ENCODE results near the gene MEGF10.

Gene MEGF10

GRCh38 chr5:127446626-127447025, 156.0 kb downstream of the MEGF10 start:
- no peak for TF ChIP-seq CTCF (IDR thresholded peaks at IDR 0.05)
- H3K4me1 ChIP-seq (ENCODE audit: control insufficient read depth in 1 of 2, insufficient read depth in 1 of 2, low read depth in 1 of 2, low read length in 1 of 2) = no peaks in the 10 kb centered on the region
- no peak overlapping the region for H3K27ac ChIP-seq
- no peak overlapping the region for H3K4me3 ChIP-seq (ENCODE audit: low read depth in 1 of 2, low read length in 1 of 2)
- no peaks in the 10 kb centered on the region for H3K27me3 ChIP-seq
- H3K36me3 ChIP-seq = no peaks in the 10 kb centered on the region
- no peaks in the 10 kb centered on the region for H3K9me3 ChIP-seq

- no peak overlapping the region for H3K4me3 ChIP-seq (ENCODE audit: low read depth in 1 of 2, low read length in 1 of 2)
- TF ChIP-seq CTCF (IDR thresholded peaks at IDR 0.05) = no peak
- H3K36me3 ChIP-seq = no peaks in the 10 kb centered on the region
- no peaks in the 10 kb centered on the region for H3K9me3 ChIP-seq
- H3K4me1 ChIP-seq (ENCODE audit: control insufficient read depth in 1 of 2, insufficient read depth in 1 of 2, low read depth in 1 of 2, low read length in 1 of 2) = no peaks in the 10 kb centered on the region
- no peaks in the 10 kb centered on the region for H3K27me3 ChIP-seq
- H3K27ac ChIP-seq = no peak overlapping the region
Measured at GRCh38 chr5:127447827-127448226, 157.2 kb downstream of the MEGF10 start.

GRCh38 chr5:127450046-127450445, 159.4 kb downstream of the MEGF10 start:
- H3K4me3 ChIP-seq (ENCODE audit: low read depth in 1 of 2, low read length in 1 of 2) = no peak overlapping the region
- no peaks in the 10 kb centered on the region for H3K9me3 ChIP-seq
- TF ChIP-seq CTCF (IDR thresholded peaks at IDR 0.05) = no peak
- H3K27ac ChIP-seq = no peak overlapping the region
- H3K4me1 ChIP-seq (ENCODE audit: control insufficient read depth in 1 of 2, insufficient read depth in 1 of 2, low read depth in 1 of 2, low read length in 1 of 2) = no peaks in the 10 kb centered on the region
- H3K36me3 ChIP-seq = no peaks in the 10 kb centered on the region
- H3K27me3 ChIP-seq = no peaks in the 10 kb centered on the region

GRCh38 chr5:127451096-127451495, 160.5 kb downstream of the MEGF10 start:
- TF ChIP-seq CTCF (IDR thresholded peaks at IDR 0.05) = no peak
- H3K4me1 ChIP-seq (ENCODE audit: control insufficient read depth in 1 of 2, insufficient read depth in 1 of 2, low read depth in 1 of 2, low read length in 1 of 2) = no peaks in the 10 kb centered on the region
- no peaks in the 10 kb centered on the region for H3K36me3 ChIP-seq
- no peak overlapping the region for H3K27ac ChIP-seq
- H3K4me3 ChIP-seq (ENCODE audit: low read depth in 1 of 2, low read length in 1 of 2) = no peak overlapping the region
- no peaks in the 10 kb centered on the region for H3K27me3 ChIP-seq
- no peaks in the 10 kb centered on the region for H3K9me3 ChIP-seq

GRCh38 chr5:127452626-127453025, 162.0 kb downstream of the MEGF10 start:
- H3K9me3 ChIP-seq = no peaks in the 10 kb centered on the region
- TF ChIP-seq CTCF (IDR thresholded peaks at IDR 0.05) = no peak
- H3K36me3 ChIP-seq = no peaks in the 10 kb centered on the region
- no peaks in the 10 kb centered on the region for H3K4me1 ChIP-seq (ENCODE audit: control insufficient read depth in 1 of 2, insufficient read depth in 1 of 2, low read depth in 1 of 2, low read length in 1 of 2)
- H3K27me3 ChIP-seq = no peaks in the 10 kb centered on the region
- no peak overlapping the region for H3K27ac ChIP-seq
- H3K4me3 ChIP-seq (ENCODE audit: low read depth in 1 of 2, low read length in 1 of 2) = no peak overlapping the region

- H3K36me3 ChIP-seq = no peaks in the 10 kb centered on the region
- no peaks in the 10 kb centered on the region for H3K27me3 ChIP-seq
- H3K4me1 ChIP-seq (ENCODE audit: control insufficient read depth in 1 of 2, insufficient read depth in 1 of 2, low read depth in 1 of 2, low read length in 1 of 2) = no peaks in the 10 kb centered on the region
- no peaks in the 10 kb centered on the region for H3K9me3 ChIP-seq
- no peak for TF ChIP-seq CTCF (IDR thresholded peaks at IDR 0.05)
- no peak overlapping the region for H3K4me3 ChIP-seq (ENCODE audit: low read depth in 1 of 2, low read length in 1 of 2)
- H3K27ac ChIP-seq = no peak overlapping the region
Measured at GRCh38 chr5:127471211-127471610, 180.6 kb downstream of the MEGF10 start.
